WTC11 (cell line): ENCODE data around the gene HYI. TPM values are rescaled to one million over a fixed set of nuclear protein-coding genes. Genes with fewer than 3 reads are reported as not detected.

Experiments
- ATAC-seq: fragments of 200-7000 bp; cut with Tn5 transposase; 2 replicates; pipeline ENCODE4 v1.10.0; 2021; ENCODE audit warnings: mild to moderate bottlenecking, moderate library complexity
- CTCF ChIA-PET: fragments of 300-600 bp; sonication (Branson Sonifier 250); formaldehyde crosslinking; loops from one replicate; lab custom pipeline; 2021; ENCODE audit warnings: antibody characterized with exemption; lab: Charles Lee
- POLR2A ChIA-PET: fragments of 350-600 bp; sonication (Branson Sonifier 250); formaldehyde crosslinking; loops from one replicate; lab custom pipeline; 2021; ENCODE audit warnings: antibody characterized with exemption; lab: Charles Lee
- DNase-seq: peaks from one replicate; pipeline ENCODE4 v3.0.0; 2021; ENCODE audit warnings: low spot score
- H3K27ac Mint-ChIP-seq: 2 replicates; pipeline ENCODE4 v1.8.0; 2021; ENCODE audit warnings: mixed read lengths
- H3K27me3 Mint-ChIP-seq: 2 replicates; pipeline ENCODE4 v1.8.0; 2021; ENCODE audit warnings: low read depth, mild to moderate bottlenecking, moderate library complexity, mixed read lengths
- H3K36me3 Mint-ChIP-seq: 2 replicates; pipeline ENCODE4 v1.8.0; 2021; ENCODE audit warnings: mixed read lengths
- H3K4me1 Mint-ChIP-seq: 2 replicates; pipeline ENCODE4 v1.8.0; 2022; ENCODE audit warnings: mixed read lengths
- H3K4me3 Mint-ChIP-seq: 2 replicates; pipeline ENCODE4 v1.8.0; 2021; ENCODE audit warnings: mild to moderate bottlenecking, moderate library complexity, mixed read lengths
- H3K9me3 Mint-ChIP-seq: 2 replicates; pipeline ENCODE4 v1.8.0; 2021; ENCODE audit warnings: mixed read lengths
- ATF2 ChIP-seq: sonication (generic); formaldehyde crosslinking; IDR thresholded peaks from 2 replicates; pipeline ENCODE4 v1.8.1; 2022; ENCODE audit warnings: low read depth, missing genetic modification reagents, borderline replicate concordance
- CREM ChIP-seq: sonication (generic); formaldehyde crosslinking; IDR thresholded peaks from 2 replicates; pipeline ENCODE4 v1.8.1; 2022; ENCODE audit warnings: mild to moderate bottlenecking, missing genetic modification reagents, moderate library complexity
- E2F5 ChIP-seq: sonication (generic); formaldehyde crosslinking; IDR thresholded peaks from 2 replicates; pipeline ENCODE4 v1.8.1; 2022; ENCODE audit warnings: mild to moderate bottlenecking, moderate library complexity, missing genetic modification reagents
- ELF4 ChIP-seq: sonication (generic); formaldehyde crosslinking; IDR thresholded peaks from 2 replicates; pipeline ENCODE4 v1.8.1; 2022; ENCODE audit warnings: low read depth, mild to moderate bottlenecking, moderate library complexity, missing genetic modification reagents
- FOXK1 ChIP-seq: sonication (generic); formaldehyde crosslinking; IDR thresholded peaks from 2 replicates; pipeline ENCODE4 v1.8.0; 2022; ENCODE audit warnings: mild to moderate bottlenecking, moderate library complexity, missing genetic modification reagents
- JAZF1 ChIP-seq: fragments of 250-450 bp; sonication (Bioruptor Pico); IDR thresholded peaks from 2 replicates; pipeline ENCODE4 v1.9.0; 2021; ENCODE audit warnings: moderate library complexity, mild to moderate bottlenecking, inconsistent platforms
- JUN ChIP-seq: sonication (generic); formaldehyde crosslinking; IDR thresholded peaks from 2 replicates; pipeline ENCODE4 v1.8.0; 2023; ENCODE audit warnings: mild to moderate bottlenecking, missing genetic modification reagents
- KAT7 ChIP-seq: sonication (generic); formaldehyde crosslinking; IDR thresholded peaks from 2 replicates; pipeline ENCODE4 v1.8.1; 2023; ENCODE audit warnings: missing genetic modification reagents, mild to moderate bottlenecking, borderline replicate concordance
- MXD4 ChIP-seq: fragments of 250-450 bp; sonication (Bioruptor Pico); IDR thresholded peaks from 2 replicates; pipeline ENCODE4 v1.8.0; 2021; ENCODE audit warnings: mild to moderate bottlenecking, moderate library complexity, borderline replicate concordance
- MYBL2 ChIP-seq: sonication (generic); formaldehyde crosslinking; IDR thresholded peaks from 2 replicates; pipeline ENCODE4 v1.8.1; 2023; ENCODE audit warnings: mild to moderate bottlenecking, moderate library complexity, missing genetic modification reagents
- NFE2L1 ChIP-seq: sonication (generic); formaldehyde crosslinking; IDR thresholded peaks from 2 replicates; pipeline ENCODE4 v1.8.1; 2023; ENCODE audit warnings: missing genetic modification reagents
- NR1H2 ChIP-seq: sonication (generic); formaldehyde crosslinking; IDR thresholded peaks from 2 replicates; pipeline ENCODE4 v1.9.0; 2021; ENCODE audit warnings: mild to moderate bottlenecking, moderate library complexity, missing genetic modification reagents
- RORB ChIP-seq: fragments of 250-450 bp; sonication (Bioruptor Pico); IDR thresholded peaks from 2 replicates; pipeline ENCODE4 v1.9.0; 2021; ENCODE audit warnings: mild to moderate bottlenecking
- SMAD3 ChIP-seq: sonication (generic); formaldehyde crosslinking; IDR thresholded peaks from 2 replicates; pipeline ENCODE4 v1.8.0; 2022; ENCODE audit warnings: missing genetic modification reagents, mild to moderate bottlenecking, borderline replicate concordance
- SMAD4 ChIP-seq: sonication (generic); formaldehyde crosslinking; IDR thresholded peaks from 2 replicates; pipeline ENCODE4 v1.8.0; 2022; ENCODE audit warnings: mild to moderate bottlenecking, missing genetic modification reagents
- TCF7 ChIP-seq: sonication (generic); formaldehyde crosslinking; IDR thresholded peaks from 2 replicates; pipeline ENCODE4 v1.8.0; 2022; ENCODE audit warnings: mild to moderate bottlenecking, low read depth, missing genetic modification reagents, moderate library complexity
- TEAD1 ChIP-seq: sonication (generic); formaldehyde crosslinking; IDR thresholded peaks from 2 replicates; pipeline ENCODE4 v1.8.0; 2022; ENCODE audit warnings: mild to moderate bottlenecking, missing genetic modification reagents
- ZBTB21 ChIP-seq: sonication (generic); formaldehyde crosslinking; IDR thresholded peaks from 2 replicates; pipeline ENCODE4 v1.8.1; 2023; ENCODE audit warnings: mild to moderate bottlenecking, missing genetic modification reagents, borderline replicate concordance
- ZNF121 ChIP-seq: sonication (generic); formaldehyde crosslinking; IDR thresholded peaks from 2 replicates; pipeline ENCODE4 v1.8.0; 2023; ENCODE audit warnings: missing genetic modification reagents
- ZNF317 ChIP-seq: sonication (generic); formaldehyde crosslinking; IDR thresholded peaks from 2 replicates; pipeline ENCODE4 v1.8.1; 2023; ENCODE audit warnings: low read depth, mild to moderate bottlenecking, moderate library complexity, missing genetic modification reagents, borderline replicate concordance
- ZNF416 ChIP-seq: fragments of 250-450 bp; sonication (Bioruptor Pico); IDR thresholded peaks from 2 replicates; pipeline ENCODE4 v1.9.0; 2021; ENCODE audit warnings: mild to moderate bottlenecking, inconsistent platforms
- ZNF423 ChIP-seq: fragments of 250-450 bp; sonication (Bioruptor Pico); IDR thresholded peaks from 2 replicates; pipeline ENCODE4 v2.1.2; 2022; ENCODE audit warnings: mild to moderate bottlenecking, moderate library complexity
- ZNF671 ChIP-seq: fragments of 250-450 bp; sonication (Bioruptor Pico); IDR thresholded peaks from 2 replicates; pipeline ENCODE4 v1.8.0; 2021; ENCODE audit warnings: mild to moderate bottlenecking
- total RNA-seq: library from RNA; stranded (reverse); gene quantifications from 3 replicates; pipeline ENCODE4 v1.2.3, GENCODE V29; 2021
- TF ChIP-seq, protein P1 (sequence below): fragments of 250-450 bp; sonication (Bioruptor Pico); IDR thresholded peaks from 2 replicates; pipeline ENCODE4 v2.1.2; 2022; ENCODE audit warnings: mild to moderate bottlenecking, moderate library complexity
- TF ChIP-seq, protein P2 (sequence below): fragments of 250-450 bp; sonication (Bioruptor Pico); IDR thresholded peaks from 2 replicates; pipeline ENCODE4 v1.9.0; 2021; ENCODE audit warnings: mild to moderate bottlenecking

HYI gene
- total RNA-seq, 1 experiment from 2014 or later: 23.2 TPM

DNA sequence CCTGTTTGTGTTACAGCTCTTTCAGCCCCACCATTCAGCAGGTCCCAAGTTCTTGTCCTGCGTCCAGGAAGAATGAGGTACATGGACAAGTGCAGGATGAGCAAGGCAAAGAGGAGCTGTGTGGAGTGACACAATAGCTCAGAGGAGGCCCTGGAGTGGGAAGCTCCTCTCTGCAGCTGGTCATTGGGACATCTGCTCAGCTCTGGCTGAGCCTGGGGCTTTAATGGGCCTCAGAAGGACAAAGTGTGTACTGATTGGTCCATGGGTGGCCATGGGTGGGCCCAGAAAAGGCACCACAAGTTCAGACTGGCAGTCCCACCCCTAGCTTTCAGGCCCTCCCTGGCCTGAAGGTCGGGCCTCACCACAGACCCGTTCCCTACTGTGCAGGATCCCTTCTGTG lies 14.7 kb upstream of the HYI start (continued):
- TF ChIP-seq JAZF1 (CRISPR knock-in tag) (no peak), ZBTB21 (CRISPR knock-in tag) (no peak), CREM (CRISPR knock-in tag) (no peak), SMAD4 (CRISPR knock-in tag) (no peak), ZNF671 (CRISPR knock-in tag) (no peak), MXD4 (CRISPR knock-in tag) (no peak), TCF7 (CRISPR knock-in tag) (no peak), ZNF423 (no peak)
- TF ChIP-seq, protein P1, sequence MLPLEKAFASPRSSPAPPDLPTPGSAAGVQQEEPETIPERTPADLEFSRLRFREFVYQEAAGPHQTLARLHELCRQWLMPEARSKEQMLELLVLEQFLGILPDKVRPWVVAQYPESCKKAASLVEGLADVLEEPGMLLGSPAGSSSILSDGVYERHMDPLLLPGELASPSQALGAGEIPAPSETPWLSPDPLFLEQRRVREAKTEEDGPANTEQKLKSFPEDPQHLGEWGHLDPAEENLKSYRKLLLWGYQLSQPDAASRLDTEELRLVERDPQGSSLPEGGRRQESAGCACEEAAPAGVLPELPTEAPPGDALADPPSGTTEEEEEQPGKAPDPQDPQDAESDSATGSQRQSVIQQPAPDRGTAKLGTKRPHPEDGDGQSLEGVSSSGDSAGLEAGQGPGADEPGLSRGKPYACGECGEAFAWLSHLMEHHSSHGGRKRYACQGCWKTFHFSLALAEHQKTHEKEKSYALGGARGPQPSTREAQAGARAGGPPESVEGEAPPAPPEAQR: no peak

DNA sequence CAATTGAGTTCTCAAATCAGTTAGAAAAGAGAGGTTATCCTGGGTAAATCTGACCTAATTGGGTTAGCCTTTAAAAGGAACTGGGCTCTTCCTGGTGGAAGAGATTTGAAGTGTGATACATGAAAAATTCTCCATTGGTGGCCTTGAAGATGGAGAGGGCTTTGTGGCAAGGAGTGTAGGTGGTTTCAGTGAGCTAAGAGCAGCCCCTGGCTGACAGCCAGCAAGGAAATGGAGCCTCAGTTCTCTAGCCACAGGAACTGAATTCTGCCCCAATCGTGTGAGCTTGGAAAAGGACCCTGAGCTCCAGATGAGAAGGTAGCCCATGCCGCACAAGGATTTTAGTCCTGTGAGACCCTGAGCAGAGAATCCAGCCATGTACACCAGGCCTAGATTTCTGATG lies 12.7 kb upstream of the HYI start:
- CTCF ChIA-PET: no interaction called here
- peaks cover 4% of the 10 kb centered on the region; the same call in 1 of the 2 replicates for H3K9me3 Mint-ChIP-seq
- no peak overlapping the region for H3K4me3 Mint-ChIP-seq
- H3K27ac Mint-ChIP-seq: no peak overlapping the region
- H3K27me3 Mint-ChIP-seq: peaks cover 11% of the 10 kb centered on the region
- ATAC-seq (no peak), DNase-seq (no peak)
- no peaks in the 10 kb centered on the region for H3K4me1 Mint-ChIP-seq
- TF ChIP-seq FOXK1 (CRISPR knock-in tag): no peak
- no peak for TF ChIP-seq SMAD3
- TF ChIP-seq MYBL2 (CRISPR knock-in tag): no peak
- no peak for TF ChIP-seq RORB (CRISPR knock-in tag)
- TF ChIP-seq ZNF121 (CRISPR knock-in tag): no peak
- TF ChIP-seq TEAD1 (CRISPR knock-in tag): no peak
- no peak for TF ChIP-seq ATF2
- no peak for TF ChIP-seq ELF4 (CRISPR knock-in tag)
- TF ChIP-seq ZNF416: no peak
- no peak for TF ChIP-seq KAT7 (CRISPR knock-in tag)
- no peak for TF ChIP-seq JAZF1 (CRISPR knock-in tag)
- no peak for TF ChIP-seq ZNF317 (CRISPR knock-in tag)
- no peak for TF ChIP-seq NR1H2 (CRISPR knock-in tag)
- no peak for TF ChIP-seq TCF7 (CRISPR knock-in tag)
- TF ChIP-seq JUN (CRISPR knock-in tag): no peak
- TF ChIP-seq, protein P2, sequence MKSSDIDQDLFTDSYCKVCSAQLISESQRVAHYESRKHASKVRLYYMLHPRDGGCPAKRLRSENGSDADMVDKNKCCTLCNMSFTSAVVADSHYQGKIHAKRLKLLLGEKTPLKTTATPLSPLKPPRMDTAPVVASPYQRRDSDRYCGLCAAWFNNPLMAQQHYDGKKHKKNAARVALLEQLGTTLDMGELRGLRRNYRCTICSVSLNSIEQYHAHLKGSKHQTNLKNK (CRISPR knock-in tag): no peak
- no peak for TF ChIP-seq E2F5
- TF ChIP-seq NFE2L1: no peak
- TF ChIP-seq, all 79 proteins: peak for 0
- no peaks in the 10 kb centered on the region for H3K36me3 Mint-ChIP-seq
- POLR2A ChIA-PET: no interaction called here
